Trophoblast cell (in vitro differentiated cells and primary cell): ENCODE measurements around the gene KCNH8.

ENCODE experiments used
- DNase-seq, 2 donors: peaks; one replicate each; pipeline ENCODE4 v3.0.0-alpha.2; 2016
- H2AFZ ChIP-seq: 2 replicates; pipeline ENCODE4 v1.6.1; 2013; ENCODE audit warnings: low read length, moderate library complexity, mild to moderate bottlenecking; ENCODE audit not compliant: insufficient read depth, poor library complexity
- H2AK5ac ChIP-seq: 2 replicates; pipeline ENCODE4 v1.6.1; 2013; ENCODE audit warnings: mild to moderate bottlenecking, low read length
- H2BK120ac ChIP-seq: 2 replicates; pipeline ENCODE4 v1.6.1; 2013; ENCODE audit warnings: low read length, mild to moderate bottlenecking, moderate library complexity; ENCODE audit not compliant: insufficient read depth, poor library complexity
- H2BK12ac ChIP-seq: 2 replicates; pipeline ENCODE4 v1.6.1; 2013; ENCODE audit warnings: mild to moderate bottlenecking, low read length, moderate library complexity
- H2BK5ac ChIP-seq: 2 replicates; pipeline ENCODE4 v1.6.1; 2013; ENCODE audit warnings: low read length, low read depth, moderate library complexity, mild to moderate bottlenecking; ENCODE audit not compliant: poor library complexity
- H3K14ac ChIP-seq: 2 replicates; pipeline ENCODE4 v1.6.1; 2013; ENCODE audit warnings: mild to moderate bottlenecking, low read length
- H3K18ac ChIP-seq: 2 replicates; pipeline ENCODE4 v1.6.1; 2013; ENCODE audit warnings: mild to moderate bottlenecking, low read length
- H3K23ac ChIP-seq: 2 replicates; pipeline ENCODE4 v1.6.1; 2013; ENCODE audit warnings: low read length
- H3K27ac ChIP-seq: 2 replicates; pipeline ENCODE4 v1.5.1; 2013; ENCODE audit warnings: low read depth, mild to moderate bottlenecking, inconsistent platforms, low read length, moderate library complexity
- H3K27me3 ChIP-seq: 2 replicates; pipeline ENCODE4 v1.6.1; 2013; ENCODE audit warnings: inconsistent platforms, mild to moderate bottlenecking, low read length, moderate library complexity; ENCODE audit not compliant: insufficient read depth
- H3K36me3 ChIP-seq, 2 experiments: 1 replicate in 1 of 2; 2 replicates in 1 of 2; pipeline ENCODE4 v1.6.1; 2013; ENCODE audit warnings: low read length in 2 of 2, mild to moderate bottlenecking in 2 of 2, moderate library complexity in 1 of 2; ENCODE audit not compliant: insufficient read depth in 2 of 2, control insufficient read depth in 1 of 2
- H3K4ac ChIP-seq: 2 replicates; pipeline ENCODE4 v1.6.1; 2013; ENCODE audit warnings: low read depth, mild to moderate bottlenecking, low read length, moderate library complexity
- H3K4me1 ChIP-seq, 2 experiments: 1 replicate in 1 of 2; 2 replicates in 1 of 2; pipeline ENCODE4 v1.6.1; 2013; ENCODE audit warnings: low read length in 2 of 2, mild to moderate bottlenecking in 2 of 2, moderate library complexity in 1 of 2; ENCODE audit not compliant: insufficient read depth in 2 of 2, control insufficient read depth in 1 of 2
- H3K4me2 ChIP-seq: 2 replicates; pipeline ENCODE4 v1.6.1; 2013; ENCODE audit warnings: inconsistent platforms, mild to moderate bottlenecking, low read length, moderate library complexity
- H3K4me3 ChIP-seq: 2 replicates; pipeline ENCODE4 v1.5.1; 2013; ENCODE audit warnings: mild to moderate bottlenecking, low read depth, low read length, inconsistent platforms
- H3K79me1 ChIP-seq: one replicate; pipeline ENCODE4 v1.6.1; 2013; ENCODE audit warnings: low read length
- H3K79me2 ChIP-seq: 2 replicates; pipeline ENCODE4 v1.6.1; 2013; ENCODE audit warnings: low read length, mild to moderate bottlenecking; ENCODE audit not compliant: control insufficient read depth, insufficient read depth, poor library complexity
- H3K9ac ChIP-seq: 2 replicates; pipeline ENCODE4 v1.6.1; 2013; ENCODE audit warnings: mild to moderate bottlenecking, low read length
- H3K9me3 ChIP-seq: 2 replicates; pipeline ENCODE4 v1.6.1; 2013; ENCODE audit warnings: low read depth, mild to moderate bottlenecking, control low read depth, inconsistent platforms, low read length; ENCODE audit not compliant: insufficient read depth
- H4K12ac ChIP-seq: 2 replicates; pipeline ENCODE4 v1.6.1; 2013; ENCODE audit warnings: low read depth, mild to moderate bottlenecking, low read length, moderate library complexity
- H4K8ac ChIP-seq: 2 replicates; pipeline ENCODE4 v1.6.1; 2013; ENCODE audit warnings: low read depth, mild to moderate bottlenecking, low read length, moderate library complexity
- H4K91ac ChIP-seq: one replicate; pipeline ENCODE4 v1.6.1; 2013; ENCODE audit warnings: low read depth, mild to moderate bottlenecking, low read length, moderate library complexity
- WGBS: extraction: QIAGEN DNeasy Blood & Tissue Kit; methylation state at CpG from one replicate; pipeline ENCODE4 v1.1.7; 2013; ENCODE audit warnings: missing lambda C conversion rate; ENCODE audit not compliant: insufficient read length, insufficient coverage; ENCODE audit errors: extremely low coverage; 5-methylcytosine and 5-hydroxymethylcytosine counted together

Gene KCNH8

GRCh38 chr3:19154693-19155250, 6.5 kb downstream of the KCNH8 start:
- no peak overlapping the region for H3K9ac ChIP-seq
- H3K27ac ChIP-seq = no peak overlapping the region
- no peaks in the 10 kb centered on the region for H3K79me2 ChIP-seq
- no peaks in the 10 kb centered on the region for H3K36me3 ChIP-seq
- no peaks in the 10 kb centered on the region for H3K4me1 ChIP-seq
- no peak overlapping the region for H4K91ac ChIP-seq
- no peak overlapping the region for H2BK120ac ChIP-seq
- no peak overlapping the region for H3K4ac ChIP-seq
- H3K18ac ChIP-seq = no peak overlapping the region
- no peak overlapping the region for H2BK12ac ChIP-seq
- no peaks in the 10 kb centered on the region for H3K9me3 ChIP-seq
- no CpG with 5 or more reads among the region's 3 CpGs for WGBS
- H3K4me3 ChIP-seq = no peak overlapping the region
- H2AFZ ChIP-seq = no peak overlapping the region
- no peak overlapping the region for H4K8ac ChIP-seq
- H2AK5ac ChIP-seq = no peak overlapping the region
- no peak overlapping the region for H2BK5ac ChIP-seq
- no peak overlapping the region for H3K14ac ChIP-seq
- no peak for DNase-seq
- H3K27me3 ChIP-seq = no peaks in the 10 kb centered on the region
- no peaks in the 10 kb centered on the region for H3K79me1 ChIP-seq
- H3K4me2 ChIP-seq = no peak overlapping the region
- no peak overlapping the region for H3K23ac ChIP-seq
- no peak overlapping the region for H4K12ac ChIP-seq

DNA sequence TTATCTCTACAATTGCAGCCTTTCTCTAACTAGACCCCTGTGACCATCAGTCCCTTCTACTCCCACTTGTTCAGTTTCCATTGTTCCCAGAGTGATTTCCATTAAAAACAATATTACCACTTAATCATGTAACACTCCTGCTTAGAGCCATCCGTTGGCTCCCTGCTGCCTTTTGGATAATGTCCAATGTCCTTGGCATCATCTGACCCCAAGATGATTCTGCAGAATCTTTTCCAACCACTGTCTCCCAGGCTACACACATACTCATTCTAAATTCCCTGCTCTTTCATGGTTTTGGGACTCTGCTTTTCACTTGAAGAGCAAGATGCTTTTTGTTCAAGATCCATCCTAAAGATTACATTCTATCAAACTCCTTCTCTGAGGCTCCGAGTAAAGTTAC, 7.1 kb downstream of the KCNH8 start:
- DNase-seq = no peak
- no peak overlapping the region for H3K23ac ChIP-seq
- no peaks in the 10 kb centered on the region for H3K4me1 ChIP-seq
- H3K27ac ChIP-seq = no peak overlapping the region
- no peaks in the 10 kb centered on the region for H3K36me3 ChIP-seq
- H3K14ac ChIP-seq = no peak overlapping the region
- no peak overlapping the region for H3K4ac ChIP-seq
- H2AK5ac ChIP-seq = no peak overlapping the region
- H3K4me3 ChIP-seq = no peak overlapping the region
- no peak overlapping the region for H2BK5ac ChIP-seq
- H2BK120ac ChIP-seq = no peak overlapping the region
- no peak overlapping the region for H3K18ac ChIP-seq
- H4K12ac ChIP-seq = no peak overlapping the region
- no peaks in the 10 kb centered on the region for H3K79me2 ChIP-seq
- no peak overlapping the region for H4K91ac ChIP-seq
- H2AFZ ChIP-seq = no peak overlapping the region
- no peak overlapping the region for H3K4me2 ChIP-seq
- H3K27me3 ChIP-seq = no peaks in the 10 kb centered on the region
- no peak overlapping the region for H2BK12ac ChIP-seq
- H3K9me3 ChIP-seq = no peaks in the 10 kb centered on the region
- H3K9ac ChIP-seq = no peak overlapping the region
- no peak overlapping the region for H4K8ac ChIP-seq
- WGBS = no CpG with 5 or more reads among the region's 2 CpGs
- H3K79me1 ChIP-seq = no peaks in the 10 kb centered on the region

DNA sequence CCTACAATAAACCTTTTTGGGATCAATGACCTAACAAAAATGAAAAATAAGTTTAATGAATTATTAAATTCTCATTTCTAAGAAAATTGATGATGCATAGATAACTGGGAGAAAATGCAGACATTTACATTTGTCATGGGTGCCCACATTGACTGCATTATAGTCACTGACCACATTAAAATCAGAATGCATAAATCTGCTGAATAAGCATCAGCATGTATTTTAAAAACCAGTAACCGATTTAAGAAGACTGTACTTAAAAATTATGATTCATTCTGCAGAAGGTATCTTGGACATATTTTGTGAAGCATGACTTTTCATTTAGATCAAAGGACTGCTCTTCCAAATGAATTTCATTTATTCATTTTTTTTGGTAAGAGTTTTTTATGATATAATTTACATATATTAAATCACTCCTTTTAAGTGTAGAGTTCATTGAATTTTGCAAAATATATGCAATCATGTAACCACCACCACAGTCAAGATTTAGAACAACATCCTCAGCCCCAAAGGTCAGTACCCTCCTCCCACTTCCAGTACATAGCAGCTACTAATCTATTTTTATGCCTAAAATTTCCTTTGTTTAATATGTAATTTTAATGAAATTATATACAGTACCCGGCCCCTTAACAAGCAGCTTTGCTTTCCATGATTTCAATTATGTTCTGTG, 11.8 kb downstream of the KCNH8 start:
- Histone ChIP-seq H4K8ac (no peak overlapping the region), H3K23ac (no peak overlapping the region), H3K4ac (no peak overlapping the region), H2BK5ac (no peak overlapping the region), H3K27ac (no peak overlapping the region), H3K18ac (no peak overlapping the region), H4K12ac (no peak overlapping the region), H2BK120ac (no peak overlapping the region), H3K4me3 (no peak overlapping the region), H3K36me3 (no peaks in the 10 kb centered on the region), H2AFZ (no peak overlapping the region), H2AK5ac (no peak overlapping the region), H3K27me3 (no peaks in the 10 kb centered on the region), H4K91ac (no peak overlapping the region), H3K14ac (no peak overlapping the region), H2BK12ac (no peak overlapping the region), H3K79me1 (no peaks in the 10 kb centered on the region), H3K4me1 (no peaks in the 10 kb centered on the region), H3K9me3 (no peaks in the 10 kb centered on the region), H3K9ac (no peak overlapping the region), H3K79me2 (no peaks in the 10 kb centered on the region), H3K4me2 (no peak overlapping the region)
- no peak for DNase-seq
- no CpG with 5 or more reads among the region's 2 CpGs for WGBS

- H3K4me3 ChIP-seq = no peak overlapping the region
Observed at GRCh38 chr3:19165654-19166053, 17.3 kb downstream of the KCNH8 start.

More at GRCh38 chr3:19165654-19166053, 17.3 kb downstream of the KCNH8 start:
- WGBS = no CpG with 5 or more reads among the region's 2 CpGs
- no peaks in the 10 kb centered on the region for H3K79me1 ChIP-seq
- no peak overlapping the region for H4K12ac ChIP-seq
- H3K79me2 ChIP-seq = no peaks in the 10 kb centered on the region
- no peak overlapping the region for H3K27ac ChIP-seq
- no peaks in the 10 kb centered on the region for H3K4me1 ChIP-seq
- no peak overlapping the region for H2AFZ ChIP-seq
- no peaks in the 10 kb centered on the region for H3K9me3 ChIP-seq
- H3K4ac ChIP-seq = no peak overlapping the region
- H3K27me3 ChIP-seq = no peaks in the 10 kb centered on the region
- no peak overlapping the region for H3K18ac ChIP-seq
- no peak overlapping the region for H2BK12ac ChIP-seq
- no peak overlapping the region for H3K4me2 ChIP-seq
- no peak overlapping the region for H2BK5ac ChIP-seq
- no peak overlapping the region for H3K9ac ChIP-seq
- no peak overlapping the region for H3K23ac ChIP-seq
- no peak overlapping the region for H4K91ac ChIP-seq
- H2AK5ac ChIP-seq = no peak overlapping the region
- H2BK120ac ChIP-seq = no peak overlapping the region
- DNase-seq = no peak
- no peak overlapping the region for H4K8ac ChIP-seq
- no peak overlapping the region for H3K14ac ChIP-seq
- H3K36me3 ChIP-seq = no peaks in the 10 kb centered on the region
